Panc1 (cell line): ENCODE measurements around the gene ZNF593OS. TPM values are rescaled to one million over a fixed set of nuclear protein-coding genes. Genes with fewer than 3 reads are reported as not detected.

Source experiments
- ATAC-seq: fragments of 200-7000 bp; cut with Tn5 transposase; 2 replicates; pipeline ENCODE4 v1.9.1; 2020; ENCODE audit warnings: mild to moderate bottlenecking, moderate library complexity
- BruUV-seq: library from RNA; stranded (reverse); fragments of 400-500 nt; replicated peaks from 2 replicates; lab custom pipeline; 2021; lab: Mats Ljungman, UMichigan
- CTCF ChIA-PET: fragments of 300-600 bp; sonication (Branson Sonifier 250); formaldehyde crosslinking; loops from one replicate; lab custom pipeline; 2022; ENCODE audit warnings: antibody characterized with exemption; lab: Charles Lee
- POLR2A ChIA-PET: fragments of 300-600 bp; sonication (Branson Sonifier 250); formaldehyde crosslinking; loops from one replicate; lab custom pipeline; 2022; ENCODE audit warnings: antibody characterized with exemption; lab: Charles Lee
- DNase-seq: peaks from one replicate; pipeline ENCODE4 v3.0.0-alpha.2; 2010; ENCODE audit warnings: low read depth, low spot score
- H3K27ac ChIP-seq: 2 replicates; pipeline ENCODE4 v1.5.1; 2011; ENCODE audit warnings: mild to moderate bottlenecking, low read length, inconsistent platforms
- H3K27me3 ChIP-seq: fragments of 200-500 bp; sonication (Bioruptor generic); 2 replicates; pipeline ENCODE4 v1.6.0; 2014; ENCODE audit warnings: low read length, inconsistent platforms; ENCODE audit not compliant: control insufficient read depth, insufficient read depth
- H3K36me3 ChIP-seq: fragments of 200-500 bp; sonication (Bioruptor generic); 2 replicates; pipeline ENCODE4 v1.5.1; 2014; ENCODE audit warnings: inconsistent platforms, mild to moderate bottlenecking, low read length, moderate library complexity; ENCODE audit not compliant: control insufficient read depth, insufficient read depth
- H3K4me1 ChIP-seq: 2 replicates; pipeline ENCODE4 v1.5.1; 2011; ENCODE audit warnings: inconsistent platforms, mild to moderate bottlenecking, low read length, moderate library complexity; ENCODE audit not compliant: control insufficient read depth, insufficient read depth
- H3K4me3 ChIP-seq, 2 experiments: 2 replicates each; pipeline ENCODE4 v1.5.1; 2011 to 2012; ENCODE audit warnings: low read depth in 2 of 2, low read length in 2 of 2, mild to moderate bottlenecking in 2 of 2, inconsistent platforms in 1 of 2, moderate library complexity in 1 of 2
- H3K9me3 ChIP-seq: fragments of 200-500 bp; sonication (Bioruptor generic); 2 replicates; pipeline ENCODE4 v1.5.1; 2014; ENCODE audit warnings: low read depth, mild to moderate bottlenecking, inconsistent platforms, low read length, moderate library complexity; ENCODE audit not compliant: control insufficient read depth, insufficient read depth
- CTCF ChIP-seq: fragments of 450-650 bp; IDR thresholded peaks from 2 replicates; pipeline ENCODE4 v1.5.1; 2017; ENCODE audit warnings: mild to moderate bottlenecking
- POLR2AphosphoS5 ChIP-seq: IDR thresholded peaks from 2 replicates; pipeline ENCODE4 v1.6.1; 2012; ENCODE audit warnings: mild to moderate bottlenecking, low read depth, low read length, moderate library complexity
- REST ChIP-seq, 2 experiments: IDR thresholded peaks; 2 replicates each; pipeline ENCODE4 v1.6.1; 2011 to 2012; ENCODE audit warnings: low read depth in 2 of 2, control low read depth in 1 of 2, low read length in 1 of 2, mild to moderate bottlenecking in 1 of 2, moderate library complexity in 1 of 2; ENCODE audit not compliant: insufficient read depth in 1 of 2
- SIN3A ChIP-seq: IDR thresholded peaks from 2 replicates; pipeline ENCODE4 v1.6.1; 2012; ENCODE audit warnings: low read depth, mild to moderate bottlenecking, low read length, moderate library complexity, borderline replicate concordance; ENCODE audit not compliant: insufficient read depth
- TCF7L2 ChIP-seq: IDR thresholded peaks from 2 replicates; pipeline ENCODE4 v1.6.1; 2011; ENCODE audit warnings: mild to moderate bottlenecking, low read depth, low read length, inconsistent platforms
- in situ Hi-C: cut with HindIII; loops from 2 replicates; pipeline ENCODE4 v1.10.0; 2016; ENCODE audit warnings: low sequenced_read_pairs, low pct_unique_long_range_greater_than_20kb
- intact Hi-C: fragments of 100-400 bp; cut with micrococcal nuclease; formaldehyde crosslinking; loops from one replicate; pipeline ENCODE4 v1.10.0; 2022; ENCODE audit not compliant: unreplicated experiment
- total RNA-seq: library from RNA; stranded (reverse); gene quantifications from one replicate; pipeline ENCODE4 v1.2.1, GENCODE V29; 2021; ENCODE audit not compliant: unreplicated experiment

Gene ZNF593OS
- total RNA-seq, 1 experiment from 2014 or later, result not detected

GRCh38 chr1:26170472-26170821, 1.2 kb downstream of the ZNF593OS start:
- peak overlapping the region; percentile 93 for H3K27ac ChIP-seq
- CTCF ChIA-PET, result interaction anchor here (1.0 to 1.8 kb wide), 2 partner anchors 8 to 64 kb away, joined by 3 to 10 read pairs; partner anchors contain the start of gene CEP85
- POLR2A ChIA-PET, result no interaction called here
- no peaks in the 10 kb centered on the region; the same call in 1 of the 2 replicates for H3K36me3 ChIP-seq
- ATAC-seq (no peak), DNase-seq (no peak)
- intact Hi-C loops, result no loop called here
- in situ Hi-C loops, result no loop called here
- H3K27me3 ChIP-seq, result no peaks in the 10 kb centered on the region
- TF ChIP-seq POLR2AphosphoS5 (no peak), SIN3A (no peak), REST (IDR thresholded peaks at IDR 0.05; ENCODE audit: insufficient read depth in 1 of 2, low read depth in 2 of 2, low read length in 1 of 2) (no peak), CTCF (no peak), TCF7L2 (no peak)
- BruUV-seq, result no TSS peak
- H3K4me1 ChIP-seq, result peaks cover 17% of the 10 kb centered on the region
- H3K9me3 ChIP-seq, result no peaks in the 10 kb centered on the region
- H3K4me3 ChIP-seq, result peak overlapping the region; percentile 87 to 95

- ChIA-PET POLR2A (interaction anchor here (0.8 kb wide), 1 partner anchor 14 kb away, joined by 3 read pairs; no protein-coding TSS in a partner anchor), CTCF (interaction anchor here (0.5 to 1.8 kb wide), 7 partner anchors 8 to 1196 kb away, joined by 3 to 10 read pairs (median 3); partner anchors contain the start of gene CEP85)
- Histone ChIP-seq H3K27ac (peak within 1 kb of the TSS; percentile 93), H3K27me3 (no peaks in the 10 kb centered on the region), H3K9me3 (no peaks in the 10 kb centered on the region), H3K4me1 (peaks cover 17% of the 10 kb centered on the region), H3K36me3 (no peaks in the 10 kb centered on the region; the same call in 1 of the 2 replicates), H3K4me3 (peak within 1 kb of the TSS; percentile 87 to 95)
- in situ Hi-C loops (no loop called here), intact Hi-C loops (no loop called here)
- DNase-seq (peak; percentile 61), ATAC-seq (peak; percentile 97)
- TF ChIP-seq SIN3A, result peak; percentile 94; the same call in 1 of the 2 replicates
- TF ChIP-seq POLR2AphosphoS5, result peak; percentile 90
- TF ChIP-seq REST (IDR thresholded peaks at IDR 0.05; ENCODE audit: insufficient read depth in 1 of 2, low read depth in 2 of 2, low read length in 1 of 2), result no peak
- peak; percentile 98 for TF ChIP-seq CTCF
- TF ChIP-seq TCF7L2, result peak; percentile 57; the same call in 1 of the 2 replicates
- TSS peak; percentile 99 for BruUV-seq
Observed at GRCh38 chr1:26169669-26170471, 1.8 kb downstream of the ZNF593OS start, which contains the start of gene ZNF593. TSS of gene ZNF593 (plus strand) at chr1:26169908. CDS start at chr1:26169984, 76 bp downstream.
